Muscle layer of colon (tissue), 2 donors: ENCODE results near the gene DMRTA2.

Experiments
- H3K27ac ChIP-seq: one replicate; pipeline ENCODE4 v1.7.0; 2013; ENCODE audit warnings: low read depth, mild to moderate bottlenecking, low read length, moderate library complexity
- H3K27me3 ChIP-seq, 2 donors: one replicate each; pipeline ENCODE4 v1.7.0; 2013; ENCODE audit warnings: low read length in 2 of 2, mild to moderate bottlenecking in 2 of 2; ENCODE audit not compliant: insufficient read depth in 2 of 2, control insufficient read depth in 1 of 2
- H3K36me3 ChIP-seq: one replicate; pipeline ENCODE4 v1.7.0; 2013; ENCODE audit warnings: mild to moderate bottlenecking, low read length; ENCODE audit not compliant: insufficient read depth
- H3K4me1 ChIP-seq: one replicate; pipeline ENCODE4 v1.7.0; 2013; ENCODE audit warnings: mild to moderate bottlenecking, low read length; ENCODE audit not compliant: insufficient read depth
- H3K4me3 ChIP-seq, 2 donors: one replicate each; pipeline ENCODE4 v1.7.0; 2013; ENCODE audit warnings: low read length in 2 of 2, low read depth in 1 of 2, mild to moderate bottlenecking in 1 of 2, moderate library complexity in 1 of 2
- H3K9ac ChIP-seq: one replicate; pipeline ENCODE4 v1.7.0; 2013; ENCODE audit warnings: low read length
- H3K9me3 ChIP-seq: one replicate; pipeline ENCODE4 v1.7.0; 2013; ENCODE audit warnings: mild to moderate bottlenecking, low read length
- donor health status: abdominal sarcoma.
- donor health status: Adenocarcinoma of cecum.

Gene DMRTA2

GRCh38 chr1:50436489-50436888, 13.2 kb upstream of the DMRTA2 start:
- H3K4me3 ChIP-seq, result no peak overlapping the region
- H3K4me1 ChIP-seq, result no peaks in the 10 kb centered on the region
- peaks cover 17% of the 10 kb centered on the region for H3K36me3 ChIP-seq
- peaks cover 2 to 18% of the 10 kb centered on the region in 2 donors for H3K27me3 ChIP-seq
- H3K27ac ChIP-seq, result no peak overlapping the region
- no peak overlapping the region for H3K9ac ChIP-seq
- no peaks in the 10 kb centered on the region for H3K9me3 ChIP-seq

- peaks cover 3% of the 10 kb centered on the region for H3K9me3 ChIP-seq
- peaks cover 63 to 83% of the 10 kb centered on the region in 2 donors for H3K27me3 ChIP-seq
- no peaks in the 10 kb centered on the region for H3K36me3 ChIP-seq
- no peak overlapping the region for H3K9ac ChIP-seq
- peaks cover 10% of the 10 kb centered on the region for H3K4me1 ChIP-seq
- H3K4me3 ChIP-seq, result no peak overlapping the region
- H3K27ac ChIP-seq, result no peak overlapping the region
These were observed 6.8 kb upstream of the DMRTA2 start for GRCh38 chr1:50430010-50430405.

GRCh38 chr1:50427818-50428779, 4.9 kb upstream of the DMRTA2 start:
- Histone ChIP-seq H3K27ac (no peak overlapping the region), H3K9me3 (peaks cover 3% of the 10 kb centered on the region), H3K9ac (no peak overlapping the region), H3K4me3 (no peak overlapping the region), H3K36me3 (no peaks in the 10 kb centered on the region), H3K4me1 (peaks cover 25% of the 10 kb centered on the region), H3K27me3 (peaks cover 80 to 99% of the 10 kb centered on the region in 2 donors)

- Histone ChIP-seq H3K36me3 (no peaks in the 10 kb centered on the region), H3K27me3 (peaks cover 88 to 100% of the 10 kb centered on the region in 2 donors), H3K27ac (no peak overlapping the region), H3K4me1 (peaks cover 33% of the 10 kb centered on the region), H3K9me3 (peaks cover 3% of the 10 kb centered on the region), H3K4me3 (no peak overlapping the region), H3K9ac (no peak overlapping the region)
These were observed 4.0 kb upstream of the DMRTA2 start for GRCh38 chr1:50427086-50427817.

- Histone ChIP-seq H3K4me1 (peaks cover 33% of the 10 kb centered on the region), H3K9ac (no peak overlapping the region), H3K9me3 (peaks cover 3% of the 10 kb centered on the region), H3K27ac (no peak overlapping the region), H3K4me3 (no peak overlapping the region), H3K36me3 (no peaks in the 10 kb centered on the region), H3K27me3 (peaks cover 94 to 100% of the 10 kb centered on the region in 2 donors)
These were observed 3.5 kb upstream of the DMRTA2 start for GRCh38 chr1:50426702-50427085.

GRCh38 chr1:50426108-50426700, 3.0 kb upstream of the DMRTA2 start:
- no peak overlapping the region for H3K4me3 ChIP-seq
- H3K4me1 ChIP-seq, result peaks cover 33% of the 10 kb centered on the region
- H3K9me3 ChIP-seq, result peaks cover 3% of the 10 kb centered on the region
- peaks cover 94 to 100% of the 10 kb centered on the region in 2 donors for H3K27me3 ChIP-seq
- no peak overlapping the region for H3K9ac ChIP-seq
- no peak overlapping the region for H3K27ac ChIP-seq
- H3K36me3 ChIP-seq, result no peaks in the 10 kb centered on the region

- Histone ChIP-seq H3K4me1 (peaks cover 33% of the 10 kb centered on the region), H3K36me3 (no peaks in the 10 kb centered on the region), H3K27me3 (peaks cover 92 to 100% of the 10 kb centered on the region in 2 donors), H3K27ac (no peak overlapping the region), H3K9ac (no peak overlapping the region), H3K4me3 (no peak overlapping the region), H3K9me3 (peaks cover 3% of the 10 kb centered on the region)
These were observed 2.3 kb upstream of the DMRTA2 start for GRCh38 chr1:50425376-50426107.

GRCh38 chr1:50424884-50425375, 1.7 kb upstream of the DMRTA2 start:
- Histone ChIP-seq H3K27ac (no peak overlapping the region), H3K9me3 (no peaks in the 10 kb centered on the region), H3K4me1 (peaks cover 33% of the 10 kb centered on the region), H3K9ac (no peak overlapping the region), H3K27me3 (peaks cover 92 to 100% of the 10 kb centered on the region in 2 donors), H3K36me3 (no peaks in the 10 kb centered on the region), H3K4me3 (peak overlapping the region; percentile 7 to 8)

- H3K27me3 ChIP-seq, result peaks cover 90 to 100% of the 10 kb centered on the region in 2 donors
These were observed 1.0 kb upstream of the DMRTA2 start for GRCh38 chr1:50424045-50424883.

GRCh38 chr1:50423670-50424000, 392 bp upstream of the DMRTA2 start:
- peaks cover 86 to 98% of the 10 kb centered on the region in 2 donors for H3K27me3 ChIP-seq
- H3K36me3 ChIP-seq, result no peaks in the 10 kb centered on the region
- peaks cover 33% of the 10 kb centered on the region for H3K4me1 ChIP-seq
- no peaks in the 10 kb centered on the region for H3K9me3 ChIP-seq
- H3K9ac ChIP-seq, result no peak overlapping the region
- H3K27ac ChIP-seq, result no peak overlapping the region
- H3K4me3 ChIP-seq, result peak overlapping the region in 1 of 2 donors; percentile 24

More at GRCh38 chr1:50424045-50424883, 1.0 kb upstream of the DMRTA2 start:
- Histone ChIP-seq H3K4me1 (peaks cover 33% of the 10 kb centered on the region), H3K9ac (no peak overlapping the region), H3K36me3 (no peaks in the 10 kb centered on the region), H3K4me3 (peak overlapping the region in 1 of 2 donors; percentile 8), H3K27ac (no peak overlapping the region), H3K9me3 (no peaks in the 10 kb centered on the region)
